ENCODE data around the gene CORO2B.

The CORO2B gene, protein sequence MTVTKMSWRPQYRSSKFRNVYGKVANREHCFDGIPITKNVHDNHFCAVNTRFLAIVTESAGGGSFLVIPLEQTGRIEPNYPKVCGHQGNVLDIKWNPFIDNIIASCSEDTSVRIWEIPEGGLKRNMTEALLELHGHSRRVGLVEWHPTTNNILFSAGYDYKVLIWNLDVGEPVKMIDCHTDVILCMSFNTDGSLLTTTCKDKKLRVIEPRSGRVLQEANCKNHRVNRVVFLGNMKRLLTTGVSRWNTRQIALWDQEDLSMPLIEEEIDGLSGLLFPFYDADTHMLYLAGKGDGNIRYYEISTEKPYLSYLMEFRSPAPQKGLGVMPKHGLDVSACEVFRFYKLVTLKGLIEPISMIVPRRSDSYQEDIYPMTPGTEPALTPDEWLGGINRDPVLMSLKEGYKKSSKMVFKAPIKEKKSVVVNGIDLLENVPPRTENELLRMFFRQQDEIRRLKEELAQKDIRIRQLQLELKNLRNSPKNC

GRCh38 chr15:68578980-68579935 is at the start of gene CORO2B:
Gene CORO2B (plus strand): TSS chr15:68578993. CDS start chr15:68579263, 270 bp downstream.
- peak; percentile 48 for DNase-seq (ENCODE audit: low read depth)

DNA sequence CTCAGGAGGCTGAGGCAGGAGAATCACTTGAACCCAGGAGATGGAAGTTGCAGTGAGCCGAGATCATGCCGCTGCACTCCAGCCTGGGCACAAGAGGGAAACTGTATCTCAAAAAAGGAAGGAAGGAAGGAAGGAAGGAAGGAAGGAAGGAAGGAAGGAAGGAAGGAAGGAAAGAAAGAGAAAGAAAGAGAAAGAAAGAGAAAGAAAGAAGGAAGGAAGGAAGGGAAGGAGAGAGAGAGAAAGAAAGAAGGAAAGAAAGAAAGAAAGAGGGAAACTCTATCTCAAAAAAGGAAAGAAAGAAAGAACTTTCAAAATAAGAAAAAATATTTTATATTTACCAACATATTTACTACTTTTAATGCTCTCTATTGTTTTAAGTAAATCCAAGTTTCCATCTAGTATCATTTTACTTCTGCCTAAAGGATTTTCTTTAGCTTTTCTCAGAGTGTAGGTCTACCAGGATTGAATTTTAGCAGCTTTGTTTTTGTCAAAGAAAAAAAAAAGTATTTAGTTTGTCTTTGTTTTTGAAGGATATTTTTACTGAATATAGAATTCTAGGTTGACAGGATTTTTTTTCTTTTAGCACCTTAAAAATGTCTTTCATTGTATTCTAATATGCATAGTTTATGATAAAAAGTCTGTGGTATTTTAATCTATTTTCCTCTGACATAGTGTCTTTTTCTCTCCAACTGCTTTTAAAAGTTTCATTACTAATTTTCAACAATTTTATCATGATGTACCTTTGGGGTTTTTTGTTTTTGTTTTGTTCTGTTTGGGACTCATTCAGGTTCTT is 47.2 kb upstream of the CORO2B start:
- no peak for DNase-seq (ENCODE audit: low read depth)

DNA sequence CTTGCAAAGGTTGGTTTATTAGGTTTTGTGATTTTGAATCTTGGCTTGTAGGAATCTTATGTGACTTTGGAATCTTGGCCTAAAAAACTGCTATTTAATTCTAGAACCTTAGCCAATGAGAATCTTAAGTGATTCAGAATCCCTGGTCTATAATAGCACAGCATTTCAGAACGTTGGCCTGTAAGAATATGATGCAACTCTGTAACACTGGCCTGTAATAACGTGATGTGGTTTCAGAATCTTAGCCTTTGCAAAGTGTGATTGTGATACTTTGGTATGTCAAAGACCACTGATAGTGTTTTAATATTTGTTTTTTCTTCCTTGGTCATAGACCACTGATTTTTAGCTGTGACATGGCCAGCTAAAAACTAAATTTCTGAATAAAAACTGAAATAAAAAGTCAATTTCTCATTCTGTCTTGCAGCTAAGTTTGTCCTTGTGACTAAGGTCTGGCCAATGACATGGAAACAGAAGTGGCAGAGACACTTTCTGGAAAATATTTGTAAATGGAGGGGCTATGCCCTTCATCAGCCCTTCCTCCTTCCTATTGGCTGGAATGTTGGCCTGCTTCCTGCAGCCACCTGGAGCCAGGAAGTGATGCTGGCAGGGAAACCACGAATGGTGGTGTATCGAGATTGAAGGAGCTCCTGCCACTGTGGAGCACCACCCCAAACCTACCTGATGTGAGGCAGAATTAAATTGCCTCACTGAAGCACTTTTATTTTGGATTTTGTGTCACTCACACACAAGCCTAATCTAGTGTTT is 42.3 kb upstream of the CORO2B start:
- peak; percentile 83 for DNase-seq (ENCODE audit: low read depth)

DNA sequence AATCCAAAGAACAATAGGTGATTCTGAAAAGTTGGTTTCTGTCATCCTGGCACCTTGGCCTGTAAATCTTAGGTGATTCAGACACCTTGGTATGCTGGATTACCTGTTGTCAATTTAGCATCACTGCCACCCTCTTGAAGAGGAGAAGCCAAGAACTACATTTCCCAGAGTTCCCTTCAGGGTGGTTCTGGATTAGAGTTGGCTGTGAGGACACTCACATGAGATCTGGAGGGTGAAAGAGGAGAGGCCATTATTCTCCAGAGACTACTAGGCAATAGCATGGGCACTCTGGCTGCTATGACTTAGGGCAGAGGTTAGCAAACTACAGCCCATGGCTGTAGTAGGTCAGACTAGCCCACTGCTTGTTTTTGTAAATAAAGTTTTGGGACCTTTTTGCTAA is 41.7 kb upstream of the CORO2B start:
- no peak for DNase-seq (ENCODE audit: low read depth)

- peak; percentile 26 for DNase-seq (ENCODE audit: low read depth)
Observed at GRCh38 chr15:68537506-68537905, 41.3 kb upstream of the CORO2B start.

DNA sequence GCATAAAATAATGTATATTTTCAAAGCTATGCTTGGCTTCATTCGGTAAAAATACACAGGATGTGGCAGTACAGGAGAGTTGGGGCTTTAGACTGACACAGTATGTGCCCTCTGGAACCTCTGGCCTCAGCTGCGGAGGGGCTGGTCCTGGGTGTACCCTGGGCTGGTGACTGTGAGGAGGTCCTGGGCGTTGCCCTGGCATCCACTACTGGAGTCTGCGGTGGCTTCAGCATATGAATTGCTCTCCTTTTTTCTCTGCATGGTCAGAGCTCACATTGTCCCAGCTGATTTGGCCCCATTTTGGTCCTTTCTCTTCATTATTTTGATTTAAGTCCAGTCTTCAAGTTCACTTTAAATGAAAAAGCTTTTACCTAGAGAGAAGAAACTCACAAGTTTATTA is 40.5 kb upstream of the CORO2B start:
- no peak for DNase-seq (ENCODE audit: low read depth)

DNA sequence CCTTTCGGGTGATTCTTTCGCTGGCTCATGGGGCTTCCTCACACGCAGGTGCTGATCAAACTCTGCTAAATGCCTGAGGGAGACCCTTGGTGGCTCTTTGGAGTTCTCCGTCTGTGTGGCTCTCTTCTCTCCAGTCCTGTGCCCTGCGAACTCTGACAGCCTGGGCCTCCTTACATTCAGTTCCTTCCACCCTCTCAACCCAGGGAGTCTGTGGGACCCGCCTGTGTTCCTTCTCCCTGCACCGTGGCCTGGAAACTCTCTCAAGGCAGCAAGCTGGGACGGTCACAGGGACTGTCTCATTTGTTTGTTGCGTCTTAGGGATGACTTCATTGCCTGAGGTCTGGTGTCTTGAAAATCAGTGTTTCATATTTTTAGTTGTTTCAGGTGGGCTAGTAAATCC is 37.0 kb upstream of the CORO2B start:
- no peak for DNase-seq (ENCODE audit: low read depth)

- no peak for DNase-seq (ENCODE audit: low read depth)
Observed at GRCh38 chr15:68542348-68542747, 36.4 kb upstream of the CORO2B start.

- no peak for DNase-seq (ENCODE audit: low read depth)
Observed at GRCh38 chr15:68542771-68543164, 36.0 kb upstream of the CORO2B start.

DNA sequence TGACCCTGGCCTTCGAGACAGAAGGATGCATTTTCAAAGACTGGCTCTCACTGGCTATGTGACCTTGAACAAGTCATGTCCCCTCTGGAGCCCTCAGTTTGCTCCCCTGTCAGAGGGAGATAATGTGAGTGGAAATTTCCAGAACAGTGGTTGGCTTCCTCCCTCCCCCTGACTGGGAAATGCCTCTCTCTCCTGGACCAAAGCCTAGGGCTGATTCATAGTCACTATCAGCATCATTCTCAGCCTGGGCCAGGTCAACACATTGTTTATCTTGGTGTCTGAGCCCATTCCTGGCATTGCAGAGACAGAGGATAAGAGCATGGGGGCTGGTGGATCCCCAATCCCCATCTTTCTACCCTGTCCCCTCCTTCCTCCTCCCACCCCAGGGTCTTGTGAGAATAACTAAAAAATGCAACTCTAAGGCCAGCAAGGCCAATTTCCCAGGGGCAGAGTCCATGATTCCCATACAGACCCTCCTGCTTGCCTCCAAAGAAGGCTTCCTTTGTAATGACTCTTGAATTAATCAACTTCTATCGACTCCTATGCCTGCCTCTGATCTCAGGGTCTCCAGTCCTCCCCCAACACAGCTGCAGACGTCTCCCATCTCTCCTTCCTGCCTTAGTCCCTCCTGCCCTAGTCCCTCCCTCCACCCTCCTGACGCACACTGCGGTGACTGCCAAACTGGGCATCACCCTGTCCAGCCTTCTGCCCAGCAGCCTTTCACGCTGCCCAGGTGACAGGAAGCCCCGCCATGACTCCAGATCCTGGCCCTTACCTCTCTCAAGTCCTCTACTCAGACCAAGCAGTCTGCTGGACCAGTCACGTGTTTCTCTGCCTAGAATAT is 35.4 kb upstream of the CORO2B start:
- peak; percentile 47 for DNase-seq (ENCODE audit: low read depth)

DNA sequence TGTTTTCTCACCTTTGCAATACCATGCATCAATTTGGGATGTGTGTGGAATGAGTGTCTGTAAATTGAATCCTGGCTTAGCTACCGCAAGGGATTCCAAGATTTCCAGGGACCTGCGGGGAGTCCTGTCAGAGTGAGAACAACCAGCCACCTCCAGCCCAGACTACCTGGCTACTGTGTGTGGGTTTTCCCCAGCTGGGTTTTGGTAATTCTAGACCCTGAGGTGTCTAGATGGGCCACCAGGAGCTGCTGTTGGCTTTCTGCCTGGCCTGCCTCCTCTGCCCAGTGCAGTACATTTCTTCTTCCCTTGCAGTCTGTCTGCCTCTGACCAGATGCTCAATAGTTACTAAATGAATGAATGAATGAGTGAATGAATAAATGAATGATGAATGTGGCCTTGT is 32.5 kb upstream of the CORO2B start:
- DNase-seq (ENCODE audit: low read depth), result no peak

DNA sequence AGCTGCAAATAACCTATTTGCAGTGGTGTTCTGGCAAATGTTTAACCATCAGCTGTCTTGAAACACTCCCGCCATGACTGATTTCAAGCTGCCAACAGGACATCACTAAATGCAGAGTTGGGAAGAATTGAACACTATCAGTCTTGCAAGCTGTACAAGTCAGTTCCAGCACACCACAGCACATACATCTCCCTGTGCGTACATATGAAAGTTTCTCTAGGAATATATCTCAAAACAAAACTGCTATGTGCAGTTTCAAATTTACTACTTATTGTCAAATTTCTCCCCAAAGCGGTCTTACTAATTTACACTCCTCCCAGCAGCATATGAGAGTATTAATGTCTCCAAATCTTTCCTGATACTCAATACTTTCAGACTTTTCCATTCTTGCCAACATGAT is 30.4 kb upstream of the CORO2B start:
- DNase-seq (ENCODE audit: low read depth), result no peak

- DNase-seq (ENCODE audit: low read depth), result no peak
Observed at GRCh38 chr15:68550004-68550403, 28.8 kb upstream of the CORO2B start.

- DNase-seq (ENCODE audit: low read depth), result peak; percentile 15
Observed at GRCh38 chr15:68550498-68551295, 28.1 kb upstream of the CORO2B start.

- DNase-seq (ENCODE audit: low read depth), result no peak
Observed at GRCh38 chr15:68551296-68551635, 27.5 kb upstream of the CORO2B start.

DNA sequence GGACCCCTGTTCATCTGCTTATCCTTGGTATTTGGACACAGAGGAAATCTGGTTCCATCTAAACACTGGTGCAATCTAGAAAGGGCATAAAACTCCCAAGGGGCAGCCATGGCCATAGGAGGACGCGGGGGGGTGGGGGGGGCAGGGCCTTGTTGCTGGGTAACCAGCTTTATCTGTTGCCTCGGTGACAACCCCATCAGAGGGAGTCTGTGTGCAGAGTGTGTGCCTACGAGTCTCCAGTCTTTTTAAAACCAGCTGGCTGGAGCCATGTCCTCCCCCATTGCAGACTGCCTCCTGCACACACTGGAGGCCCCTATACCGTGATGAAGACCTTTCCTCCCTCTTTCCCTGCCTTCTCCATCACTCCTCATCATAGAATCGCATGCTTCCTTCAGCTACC is 26.4 kb upstream of the CORO2B start:
- no peak for DNase-seq (ENCODE audit: low read depth)

DNA sequence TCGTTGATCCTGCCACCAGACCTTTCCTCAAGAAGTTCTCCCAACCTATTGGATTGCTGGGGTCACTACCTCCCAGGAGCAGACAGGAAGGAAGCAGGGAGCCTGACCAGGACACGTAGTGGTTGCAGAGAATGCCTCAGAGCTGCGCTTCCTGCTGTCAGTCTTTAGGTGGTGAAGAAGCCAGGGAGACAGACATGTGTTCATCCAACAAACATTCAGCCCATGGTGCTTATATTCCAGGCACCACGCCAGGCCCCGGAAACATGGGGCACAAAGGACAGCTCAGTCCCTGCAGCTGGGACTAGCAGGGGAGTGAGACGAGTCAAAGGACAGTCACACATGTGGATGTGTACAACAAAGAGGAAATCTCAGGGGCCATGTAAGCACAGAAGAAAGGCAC is 26.0 kb upstream of the CORO2B start:
- no peak for DNase-seq (ENCODE audit: low read depth)

DNA sequence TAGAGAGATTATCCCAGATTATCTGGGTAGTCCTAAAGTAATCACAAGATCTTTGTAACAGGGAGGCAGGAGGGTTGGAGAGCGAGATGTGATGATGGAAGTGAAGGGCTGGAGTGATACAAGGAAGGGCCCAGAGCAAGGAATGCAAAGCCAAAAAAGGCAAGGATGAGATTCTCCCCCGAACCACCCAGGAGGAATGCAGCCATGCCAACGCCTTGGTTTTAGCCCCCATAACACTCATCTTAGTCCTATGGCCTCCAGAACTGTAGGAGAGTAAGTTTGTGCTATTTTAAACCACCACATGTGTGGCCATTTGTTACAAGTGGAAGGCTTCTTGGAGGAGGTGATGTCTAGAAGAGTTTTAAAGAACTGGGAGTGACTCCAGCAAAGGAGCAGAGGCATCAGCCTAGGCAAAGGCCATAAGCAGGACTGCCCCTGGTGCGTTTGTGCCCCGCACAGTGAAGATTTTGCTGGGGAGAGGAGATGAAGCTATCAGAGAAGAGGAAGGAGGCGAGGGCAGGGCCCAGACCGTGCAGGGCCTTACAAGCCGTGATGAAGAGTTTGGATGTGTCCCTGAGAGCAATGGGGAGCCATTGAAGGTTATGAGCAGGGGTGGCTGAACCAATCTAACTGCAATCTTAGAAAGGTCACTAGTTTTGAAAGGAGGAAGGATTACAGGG is 25.3 kb upstream of the CORO2B start:
- no peak for DNase-seq (ENCODE audit: low read depth)

Measured in fibroblast of gingiva (primary cell).